Stimulated activated memory B cell treated with anti-CD40 and anti-IgM and Interleukin-4, amounts not matched to agents 10 μg/mL and 1 μg/mL and 100 μg/mL, for 72 hours (primary cell): ENCODE results near the gene EHD4.

ENCODE experiments used
- ATAC-seq: fragments of 150-1000 bp; cut with Tn5 transposase; 2 replicates; pipeline ENCODE4 v1.10.0; 2021
- H3K27ac Mint-ChIP-seq: one replicate; pipeline ENCODE4 v1.8.0; 2022; ENCODE audit warnings: mild to moderate bottlenecking, mixed read lengths
- H3K27me3 Mint-ChIP-seq: one replicate; pipeline ENCODE4 v1.8.0; 2022; ENCODE audit warnings: mixed read lengths
- H3K36me3 Mint-ChIP-seq: one replicate; pipeline ENCODE4 v1.8.0; 2022; ENCODE audit warnings: mixed read lengths
- H3K4me1 Mint-ChIP-seq: one replicate; pipeline ENCODE4 v1.8.0; 2022; ENCODE audit warnings: mixed read lengths
- H3K4me3 Mint-ChIP-seq: one replicate; pipeline ENCODE4 v1.8.0; 2022; ENCODE audit warnings: mild to moderate bottlenecking, moderate library complexity, mixed read lengths
- H3K9me3 Mint-ChIP-seq: one replicate; pipeline ENCODE4 v1.8.0; 2022; ENCODE audit warnings: mixed read lengths

The EHD4 gene

DNA sequence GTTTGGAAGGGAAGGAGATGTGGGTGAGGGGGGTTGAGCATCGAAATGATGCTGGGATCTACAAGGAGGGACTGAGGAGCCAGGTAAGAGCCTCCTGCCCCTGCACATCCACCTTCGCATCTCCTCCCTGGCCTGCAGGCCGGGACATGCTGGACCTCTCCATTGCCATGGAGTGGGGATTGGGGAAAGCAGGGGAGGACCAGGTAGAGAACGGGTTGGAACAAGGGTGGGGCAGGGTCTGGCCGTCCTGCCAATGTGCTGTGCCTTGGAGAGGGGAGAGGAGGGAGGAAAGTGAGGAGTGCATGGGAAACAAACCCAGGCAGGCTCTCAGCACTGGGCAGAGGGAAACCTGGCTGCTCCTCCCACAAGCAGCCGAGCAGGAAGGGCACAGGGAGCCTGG lies 123.2 kb downstream of the EHD4 start:
- Mint-ChIP-seq H3K36me3 (peaks cover 33% of the 10 kb centered on the region), H3K4me1 (peaks cover 18% of the 10 kb centered on the region), H3K27me3 (peaks cover 11% of the 10 kb centered on the region), H3K4me3 (no peak overlapping the region), H3K27ac (no peak overlapping the region), H3K9me3 (no peaks in the 10 kb centered on the region)
- no peak for ATAC-seq

DNA sequence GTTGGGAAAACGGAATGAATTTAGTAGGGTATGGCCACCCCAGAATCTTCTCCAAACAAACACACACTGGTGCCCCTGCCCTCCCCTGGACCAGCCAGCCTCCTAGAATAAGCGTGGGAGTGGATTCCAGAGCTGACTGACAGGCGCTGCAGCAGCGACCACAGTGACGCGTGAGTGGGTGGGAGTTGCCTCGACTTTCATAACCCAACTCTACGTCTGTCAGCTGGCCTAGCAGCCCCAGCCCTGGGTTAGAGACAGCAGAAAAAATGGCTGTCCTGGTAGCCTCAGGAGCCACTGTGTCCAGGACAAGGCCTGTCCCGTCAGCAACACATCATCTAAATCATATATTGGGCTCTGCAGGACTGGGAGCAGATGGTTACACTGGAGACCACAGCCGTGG lies 123.7 kb downstream of the EHD4 start:
- H3K36me3 Mint-ChIP-seq, result peaks cover 39% of the 10 kb centered on the region
- H3K9me3 Mint-ChIP-seq, result no peaks in the 10 kb centered on the region
- no peak for ATAC-seq
- peaks cover 11% of the 10 kb centered on the region for H3K27me3 Mint-ChIP-seq
- H3K4me3 Mint-ChIP-seq, result no peak overlapping the region
- no peak overlapping the region for H3K27ac Mint-ChIP-seq
- H3K4me1 Mint-ChIP-seq, result peaks cover 18% of the 10 kb centered on the region

DNA sequence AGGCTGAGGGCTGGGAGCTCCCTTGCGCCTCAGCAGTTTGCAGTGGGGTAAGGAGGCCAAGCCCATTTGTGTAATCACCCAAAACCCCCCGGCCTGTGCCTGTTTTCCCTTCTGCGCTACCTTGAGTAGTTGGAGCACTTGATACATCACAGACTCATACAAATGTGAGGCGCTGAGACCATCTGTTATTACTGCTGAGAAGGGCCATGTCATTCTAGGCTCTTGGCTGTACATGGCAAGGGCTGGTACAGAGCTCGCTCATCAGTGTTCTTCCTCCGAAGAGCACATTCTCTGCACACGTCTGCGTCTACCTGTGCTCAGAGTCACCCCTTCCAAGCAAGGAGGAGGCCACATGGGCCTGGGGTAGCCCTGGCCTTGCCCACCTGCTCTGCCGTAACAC lies 124.4 kb downstream of the EHD4 start:
- H3K27me3 Mint-ChIP-seq, result peaks cover 11% of the 10 kb centered on the region
- H3K9me3 Mint-ChIP-seq, result no peaks in the 10 kb centered on the region
- ATAC-seq, result no peak
- H3K27ac Mint-ChIP-seq, result no peak overlapping the region
- H3K4me1 Mint-ChIP-seq, result peaks cover 18% of the 10 kb centered on the region
- no peak overlapping the region for H3K4me3 Mint-ChIP-seq
- peaks cover 43% of the 10 kb centered on the region for H3K36me3 Mint-ChIP-seq

DNA sequence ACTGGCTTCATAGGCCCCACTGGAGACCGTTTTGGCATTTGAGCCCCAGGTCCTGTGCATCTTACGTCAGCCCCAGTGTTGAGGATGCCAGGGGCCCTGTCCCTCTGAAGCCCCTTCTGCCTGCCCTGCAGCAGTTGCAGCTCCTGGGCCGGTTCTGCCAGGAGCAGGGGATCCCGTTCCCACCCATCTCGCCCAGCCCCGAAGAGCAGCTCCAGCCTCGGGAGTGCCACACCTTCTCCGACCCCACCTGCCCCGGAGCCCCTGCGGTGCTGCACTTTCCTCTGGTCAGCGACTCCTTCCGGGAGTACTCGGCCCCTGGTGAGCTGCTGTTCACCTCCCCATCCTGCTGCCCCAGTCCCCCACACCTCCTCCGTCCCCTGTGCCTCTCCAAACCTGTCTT lies 125.2 kb downstream of the EHD4 start:
- Mint-ChIP-seq H3K4me1 (peaks cover 18% of the 10 kb centered on the region), H3K36me3 (peaks cover 43% of the 10 kb centered on the region), H3K9me3 (no peaks in the 10 kb centered on the region), H3K27ac (no peak overlapping the region), H3K27me3 (peaks cover 11% of the 10 kb centered on the region), H3K4me3 (no peak overlapping the region)
- no peak for ATAC-seq
